Esophagus muscularis mucosa (tissue), 4 donors: Measurements from ENCODE around the gene TIMM50. TPM values are rescaled to one million over a fixed set of nuclear protein-coding genes. Genes with fewer than 3 reads are reported as not detected.

ENCODE experiments used
- DNase-seq: peaks from one replicate; pipeline ENCODE4 v3.0.0-alpha.2; 2017; ENCODE audit errors: extremely low spot score
- H3K27ac ChIP-seq, 4 donors: fragments of 200-600 bp; sonication (generic); replicated peaks in 1 of 4; 1 replicate in 3 of 4; 2 replicates in 1 of 4; pipeline ENCODE4 v1.5.1; 2016 to 2019; ENCODE audit warnings: mild to moderate bottlenecking in 1 of 4
- H3K27me3 ChIP-seq, 4 donors: fragments of 200-600 bp; sonication (generic); one replicate each; pipeline versions ENCODE4 v1.5.1 to v1.6.0; 2016 to 2019
- H3K36me3 ChIP-seq, 4 donors: fragments of 200-600 bp; sonication (generic); one replicate each; pipeline ENCODE4 v1.5.1; 2016 to 2019
- H3K4me1 ChIP-seq, 4 donors: fragments of 200-600 bp; sonication (generic); one replicate each; pipeline ENCODE4 v1.5.1; 2016 to 2019
- H3K4me3 ChIP-seq, 4 donors: fragments of 200-600 bp; sonication (generic); 1 replicate in 2 of 4; 2 replicates in 2 of 4; pipeline ENCODE4 v1.5.1; 2016 to 2019; ENCODE audit warnings: mild to moderate bottlenecking in 4 of 4, moderate library complexity in 1 of 4
- H3K9me3 ChIP-seq, 4 donors: fragments of 200-600 bp; sonication (generic); 1 replicate in 3 of 4; 2 replicates in 1 of 4; pipeline ENCODE4 v1.5.1; 2016 to 2019
- EP300 ChIP-seq: sonication (generic); formaldehyde crosslinking; IDR thresholded peaks from one replicate; pipeline ENCODE4 v1.6.1; 2017; ENCODE audit warnings: antibody characterized with exemption
- POLR2A ChIP-seq: fragments of 450-650 bp; IDR thresholded peaks from one replicate; pipeline ENCODE4 v1.6.1; 2017; ENCODE audit warnings: antibody characterized with exemption, moderate library complexity, mild to moderate bottlenecking, low read depth
- POLR2AphosphoS5 ChIP-seq, 2 donors: sonication (generic); formaldehyde crosslinking; IDR thresholded peaks; one replicate each; pipeline ENCODE4 v1.6.1; 2017; ENCODE audit warnings: antibody characterized with exemption in 2 of 2
- WGBS: methylation state at CpG from one replicate; pipeline ENCODE4 v1.1.5; 2018; 5-methylcytosine and 5-hydroxymethylcytosine counted together
- intact Hi-C: fragments of 100-400 bp; cut with DNase I; formaldehyde crosslinking; loops from one replicate; pipeline ENCODE4 v1.15.1; 2023
- total RNA-seq, 4 donors: library from RNA; depleted of rRNA; stranded (reverse); fragments of >200 nt; gene quantifications; one replicate each; pipeline versions ENCODE4 v1.1.0 to v1.2.1, GENCODE V29; 2016
- TF ChIP-seq, protein P1 (sequence below), 3 experiments: fragments of 200-600 bp in 2 of 3; fragments of 450-650 bp in 1 of 3; sonication (generic) in 2 of 3; IDR thresholded peaks; one replicate each; pipeline ENCODE4 v1.5.1; 2017 to 2019; ENCODE audit warnings: antibody characterized with exemption in 3 of 3, mild to moderate bottlenecking in 2 of 3, moderate library complexity in 1 of 3

Gene TIMM50
- total RNA-seq, 4 donors from 2014 or later = 36.1 to 58.0 (median 51.3) TPM

DNA sequence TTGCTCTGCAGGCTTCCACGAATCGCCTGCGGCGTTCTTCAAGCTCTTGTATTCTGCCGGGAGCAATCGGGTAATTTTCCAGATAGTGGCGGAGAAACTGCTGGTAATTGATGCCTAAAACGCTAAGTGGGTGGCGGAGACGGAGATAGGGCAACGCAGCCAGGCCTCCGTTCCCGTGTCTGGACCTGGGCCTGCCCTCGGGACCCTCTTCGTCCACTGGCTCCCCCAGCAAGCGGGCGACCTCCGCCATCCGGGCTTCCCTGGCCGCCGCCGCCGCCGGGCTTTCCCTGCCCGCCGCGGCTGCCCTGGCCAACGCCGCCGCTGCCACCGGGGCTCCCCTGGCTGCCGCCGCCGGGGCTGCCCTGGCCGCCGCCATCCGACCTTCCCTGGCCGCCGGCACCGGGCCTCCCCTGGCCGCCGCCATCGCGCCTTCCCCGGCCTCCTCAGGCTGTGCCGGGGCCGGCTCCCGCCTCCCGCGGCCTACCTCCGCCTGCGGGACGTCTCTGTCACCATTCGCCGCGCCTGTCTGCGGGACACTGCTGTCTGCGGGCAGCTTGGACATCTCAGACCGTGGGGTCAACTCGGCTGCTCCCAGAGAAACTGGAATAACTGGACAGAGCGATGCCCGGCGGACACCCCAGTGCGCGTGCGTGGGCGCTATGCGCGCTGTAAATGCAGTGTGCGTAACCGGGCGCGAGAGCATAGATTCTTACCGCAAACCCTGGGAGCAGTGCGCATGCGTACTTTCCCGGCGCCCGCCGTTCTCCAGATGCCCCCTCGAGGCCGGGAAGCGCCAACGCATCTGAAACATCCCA, 59.1 kb downstream of the TIMM50 start, which contains the start of gene EID2:
Gene EID2 (minus strand): TSS at position 644 of the 815 bp plus-strand sequence. CDS start 82 bp downstream, at position 562.
- H3K9me3 ChIP-seq = no peaks in the 10 kb centered on the region
- H3K4me3 ChIP-seq = peak within 1 kb of the TSS; percentile 75 to 98 (median 82)
- peak; percentile 98 for DNase-seq
- peaks cover 0 to 4% (median 0%) of the 10 kb centered on the region in 4 donors for H3K27me3 ChIP-seq
- H3K27ac ChIP-seq = peak within 1 kb of the TSS; percentile 94 to 98 (median 96)
- TF ChIP-seq, protein P1, sequence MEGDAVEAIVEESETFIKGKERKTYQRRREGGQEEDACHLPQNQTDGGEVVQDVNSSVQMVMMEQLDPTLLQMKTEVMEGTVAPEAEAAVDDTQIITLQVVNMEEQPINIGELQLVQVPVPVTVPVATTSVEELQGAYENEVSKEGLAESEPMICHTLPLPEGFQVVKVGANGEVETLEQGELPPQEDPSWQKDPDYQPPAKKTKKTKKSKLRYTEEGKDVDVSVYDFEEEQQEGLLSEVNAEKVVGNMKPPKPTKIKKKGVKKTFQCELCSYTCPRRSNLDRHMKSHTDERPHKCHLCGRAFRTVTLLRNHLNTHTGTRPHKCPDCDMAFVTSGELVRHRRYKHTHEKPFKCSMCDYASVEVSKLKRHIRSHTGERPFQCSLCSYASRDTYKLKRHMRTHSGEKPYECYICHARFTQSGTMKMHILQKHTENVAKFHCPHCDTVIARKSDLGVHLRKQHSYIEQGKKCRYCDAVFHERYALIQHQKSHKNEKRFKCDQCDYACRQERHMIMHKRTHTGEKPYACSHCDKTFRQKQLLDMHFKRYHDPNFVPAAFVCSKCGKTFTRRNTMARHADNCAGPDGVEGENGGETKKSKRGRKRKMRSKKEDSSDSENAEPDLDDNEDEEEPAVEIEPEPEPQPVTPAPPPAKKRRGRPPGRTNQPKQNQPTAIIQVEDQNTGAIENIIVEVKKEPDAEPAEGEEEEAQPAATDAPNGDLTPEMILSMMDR (IDR thresholded peaks at IDR 0.05) = peak; percentile 88 to 96 (median 89)
- TF ChIP-seq POLR2A = peak; percentile 73
- no peak for TF ChIP-seq EP300
- peak; percentile 98 to 99 for TF ChIP-seq POLR2AphosphoS5 (IDR thresholded peaks at IDR 0.05)
- intact Hi-C loops = loop anchor here (10.0 kb wide), 2 partner anchors 195 to 305 kb away; partner anchors contain the start of genes FBL and SAMD4B
- peaks cover 15 to 31% (median 28%) of the 10 kb centered on the region in 4 donors for H3K4me1 ChIP-seq
- 0% methylated on average over 17 of the region's 84 CpGs for WGBS
- H3K36me3 ChIP-seq = no peaks in the 10 kb centered on the region

DNA sequence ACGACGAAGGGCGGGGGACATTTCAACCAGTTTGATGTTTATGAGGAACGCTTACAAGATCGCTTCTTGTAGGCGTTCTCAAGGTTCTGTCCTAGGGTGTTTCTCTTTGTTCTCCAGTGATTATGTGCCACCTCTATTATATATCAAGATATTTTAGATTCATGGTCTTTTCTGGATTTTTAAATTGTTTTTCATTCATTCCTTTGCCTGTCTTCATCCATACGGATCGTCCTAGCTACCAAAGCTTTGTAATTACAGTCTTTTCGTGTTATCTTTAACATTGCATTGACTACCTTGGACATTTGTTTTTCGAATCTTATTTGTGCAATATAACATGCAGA, 59.7 kb downstream of the TIMM50 start:
- H3K27ac ChIP-seq = peak overlapping the region; percentile 94 to 98 (median 96)

More for the DNA sequence above, 59.7 kb downstream of the TIMM50 start:
- H3K9me3 ChIP-seq = no peaks in the 10 kb centered on the region
- H3K36me3 ChIP-seq = no peaks in the 10 kb centered on the region
- no peak for TF ChIP-seq POLR2AphosphoS5 (IDR thresholded peaks at IDR 0.05)
- TF ChIP-seq, protein P1 (IDR thresholded peaks at IDR 0.05) = peak in 1 of 3 experiments; percentile 1
- intact Hi-C loops = loop anchor here (10.0 kb wide), 1 partner anchor 304 kb away; the partner anchor contains the start of gene FBL
- 5% methylated on average over 10 of the region's 10 CpGs for WGBS
- peaks cover 0 to 9% (median 0%) of the 10 kb centered on the region in 4 donors for H3K27me3 ChIP-seq
- H3K4me1 ChIP-seq = peaks cover 15 to 31% (median 28%) of the 10 kb centered on the region in 4 donors
- DNase-seq = no peak
- H3K4me3 ChIP-seq = peak overlapping the region; percentile 75 to 98 (median 82)

Other genes with a start within 250 kb of the TIMM50 start
- not detected for gene IFNL3, start 235.8 kb upstream of the TIMM50 start, total RNA-seq
- not detected for gene IFNL4, start 232.0 kb upstream of the TIMM50 start, total RNA-seq
- gene IFNL2, start 212.4 kb upstream of the TIMM50 start, total RNA-seq = not detected
- gene IFNL1, start 184.4 kb upstream of the TIMM50 start, total RNA-seq = not detected
- 1 to 10 TPM in 2 of 4 donors, under 1 TPM in 2; 0.50 to 2.5 (median 1.4) TPM for gene LRFN1, start 160.0 kb upstream of the TIMM50 start, total RNA-seq
- gene GMFG, start 144.8 kb upstream of the TIMM50 start, total RNA-seq = 10 to 100 TPM in 2 of 4 donors, 1 to 10 TPM in 2; 4.2 to 26.2 (median 12.0) TPM
- 100 to 1,000 TPM in 2 of 4 donors, 10 to 100 TPM in 2; 59.8 to 138 (median 104) TPM for gene SAMD4B, start 138.4 kb upstream of the TIMM50 start, total RNA-seq
- gene PAF1, start 89.7 kb upstream of the TIMM50 start, total RNA-seq = 10 to 100 TPM; 31.6 to 47.2 (median 41.5) TPM
- gene MED29, start 89.5 kb upstream of the TIMM50 start, total RNA-seq = 10 to 100 TPM; 24.9 to 58.0 (median 38.3) TPM
- gene ZFP36, start 74.0 kb upstream of the TIMM50 start, total RNA-seq = 100 to 1,000 TPM; 135 to 577 (median 196) TPM
- 10 to 100 TPM; 16.7 to 38.4 (median 22.2) TPM for gene PLEKHG2, start 68.2 kb upstream of the TIMM50 start, total RNA-seq
- gene RPS16, start 44.9 kb upstream of the TIMM50 start, total RNA-seq = 1,000 to 10,000 TPM; 1,316 to 2,441 (median 1,971) TPM
- gene SUPT5H, start 35.3 kb upstream of the TIMM50 start, total RNA-seq = 100 to 1,000 TPM in 1 of 4 donors, 10 to 100 TPM in 3; 87.6 to 101 (median 91.5) TPM
- gene DLL3, start 18.1 kb downstream of the TIMM50 start, total RNA-seq = not detected
- not detected for gene SELENOV, start 34.3 kb downstream of the TIMM50 start, total RNA-seq
- gene EID2B, start 52.0 kb downstream of the TIMM50 start, total RNA-seq = 1 to 10 TPM; 3.0 to 6.4 (median 6.1) TPM
- 10 to 100 TPM; 13.9 to 26.4 (median 18.9) TPM for gene EID2, start 59.3 kb downstream of the TIMM50 start, total RNA-seq
- not detected for gene LGALS13, start 121.7 kb downstream of the TIMM50 start, total RNA-seq
- not detected for gene LGALS16, start 175.1 kb downstream of the TIMM50 start, total RNA-seq
- gene LGALS14, start 223.6 kb downstream of the TIMM50 start, total RNA-seq = not detected